RWPE1 (cell line): ENCODE results near the gene SNX11.
"Not testable (repeated sequence)": the region's sequence is repeated elsewhere in the genome, so short reads cannot be mapped to it uniquely, and the experiment has no call there.

ENCODE experiments used
- CTCF ChIA-PET: fragments of 350-600 bp; sonication (Branson Sonifier 250); formaldehyde crosslinking; extraction: SDS; loops from one replicate; lab custom pipeline; 2021; lab: Yijun Ruan, JAX
- POLR2A ChIA-PET: fragments of 400-600 bp; formaldehyde crosslinking; extraction: SDS; loops from one replicate; lab custom pipeline; 2020; ENCODE audit warnings: antibody characterized with exemption; ENCODE audit not compliant: low non-redundant PET; lab: Yijun Ruan, JAX
- DNase-seq: peaks from one replicate; pipeline ENCODE4 v3.0.0; 2012; ENCODE audit warnings: low spot score
- H3K27ac ChIP-seq: fragments of 450-650 bp; 2 replicates; pipeline ENCODE4 v1.5.1; 2017
- TF ChIP-seq, protein P1 (sequence below): fragments of 450-650 bp; conservative IDR thresholded peaks from 2 replicates; pipeline ENCODE4 v1.5.1; 2017; ENCODE audit warnings: low read depth, mild to moderate bottlenecking

Gene SNX11

DNA sequence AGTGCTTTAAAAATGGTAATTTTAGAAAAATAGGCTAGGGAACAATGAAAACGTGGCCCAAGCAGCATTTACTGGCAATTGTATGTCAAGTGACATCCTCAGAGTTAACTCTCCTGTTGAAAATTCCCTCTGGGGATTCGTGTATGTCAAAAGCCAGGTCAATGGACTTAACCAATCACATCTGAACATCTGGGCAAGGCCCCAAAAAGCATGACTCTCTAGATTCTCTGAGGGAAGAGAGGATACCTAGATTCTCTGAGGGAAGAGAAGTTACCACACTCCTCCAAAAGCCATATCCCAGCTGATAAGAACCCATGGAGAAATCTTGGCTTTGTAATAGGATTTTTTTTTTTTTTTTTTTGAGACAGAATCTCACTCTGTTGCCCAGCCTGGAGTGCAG, 35.9 kb upstream of the SNX11 start:
- peak overlapping the region; percentile 45; the same call in 1 of the 2 replicates for H3K27ac ChIP-seq
- no peak for DNase-seq
- TF ChIP-seq, protein P1, sequence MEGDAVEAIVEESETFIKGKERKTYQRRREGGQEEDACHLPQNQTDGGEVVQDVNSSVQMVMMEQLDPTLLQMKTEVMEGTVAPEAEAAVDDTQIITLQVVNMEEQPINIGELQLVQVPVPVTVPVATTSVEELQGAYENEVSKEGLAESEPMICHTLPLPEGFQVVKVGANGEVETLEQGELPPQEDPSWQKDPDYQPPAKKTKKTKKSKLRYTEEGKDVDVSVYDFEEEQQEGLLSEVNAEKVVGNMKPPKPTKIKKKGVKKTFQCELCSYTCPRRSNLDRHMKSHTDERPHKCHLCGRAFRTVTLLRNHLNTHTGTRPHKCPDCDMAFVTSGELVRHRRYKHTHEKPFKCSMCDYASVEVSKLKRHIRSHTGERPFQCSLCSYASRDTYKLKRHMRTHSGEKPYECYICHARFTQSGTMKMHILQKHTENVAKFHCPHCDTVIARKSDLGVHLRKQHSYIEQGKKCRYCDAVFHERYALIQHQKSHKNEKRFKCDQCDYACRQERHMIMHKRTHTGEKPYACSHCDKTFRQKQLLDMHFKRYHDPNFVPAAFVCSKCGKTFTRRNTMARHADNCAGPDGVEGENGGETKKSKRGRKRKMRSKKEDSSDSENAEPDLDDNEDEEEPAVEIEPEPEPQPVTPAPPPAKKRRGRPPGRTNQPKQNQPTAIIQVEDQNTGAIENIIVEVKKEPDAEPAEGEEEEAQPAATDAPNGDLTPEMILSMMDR = no peak
- POLR2A ChIA-PET = no interaction called here
- CTCF ChIA-PET = no interaction called here

DNA sequence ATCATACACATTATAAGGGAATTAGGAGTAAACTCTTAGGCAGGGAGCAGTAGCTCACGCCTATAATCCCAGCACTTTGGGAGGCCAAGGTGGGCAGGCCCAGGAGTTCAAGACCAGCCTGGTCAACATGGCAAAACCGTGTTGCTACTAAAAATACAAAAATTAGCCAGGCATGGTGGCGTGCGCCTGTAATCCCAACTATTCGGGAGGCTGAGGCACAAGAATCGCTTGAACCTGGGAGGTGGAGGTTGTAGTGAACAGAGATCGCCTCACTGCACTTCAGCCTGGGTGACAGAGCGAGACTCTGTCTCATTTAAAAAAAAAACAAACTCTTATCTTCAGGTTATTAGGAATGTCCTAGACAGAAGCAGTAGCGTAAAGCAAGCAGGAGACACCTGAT, 34.8 kb upstream of the SNX11 start:
- peak overlapping the region; percentile 45 for H3K27ac ChIP-seq
- DNase-seq, POLR2A ChIA-PET: not testable (repeated sequence)
- CTCF ChIA-PET = interaction anchor here (0.6 to 3.2 kb wide), 2 partner anchors 17 to 47 kb away, joined by 3 to 16 read pairs; no protein-coding TSS in a partner anchor

DNA sequence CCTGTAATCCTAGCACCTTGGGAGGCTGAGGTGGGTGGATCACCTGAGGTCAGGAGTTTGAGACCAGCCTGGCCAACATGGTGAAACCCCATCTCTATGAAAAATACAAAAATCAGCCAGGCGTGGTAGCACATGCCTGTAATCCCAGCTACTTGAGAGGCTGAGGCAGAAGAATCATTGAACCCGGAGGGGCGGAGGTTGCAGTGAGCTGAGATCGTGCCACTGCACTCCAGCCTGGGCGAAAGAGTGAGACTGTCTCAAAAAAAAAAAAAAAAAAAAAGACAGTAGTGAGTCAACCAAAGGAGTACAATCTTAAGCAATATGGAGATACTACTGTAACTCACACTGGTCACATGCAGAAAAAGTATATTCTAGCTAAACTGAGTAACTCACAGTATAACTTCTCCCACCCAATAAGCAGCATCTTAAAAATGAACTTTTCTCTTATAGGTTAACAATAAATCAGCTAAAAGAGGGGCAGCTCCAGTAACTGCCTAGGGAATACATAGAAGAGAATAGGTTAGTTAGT, 33.9 kb upstream of the SNX11 start:
- peak overlapping the region; percentile 71 for H3K27ac ChIP-seq
- CTCF ChIA-PET = interaction anchor here (0.6 to 3.2 kb wide), 3 partner anchors 39 to 47 kb away, joined by 4 to 16 read pairs (median 6); no protein-coding TSS in a partner anchor
- DNase-seq, POLR2A ChIA-PET: not testable (repeated sequence)

DNA sequence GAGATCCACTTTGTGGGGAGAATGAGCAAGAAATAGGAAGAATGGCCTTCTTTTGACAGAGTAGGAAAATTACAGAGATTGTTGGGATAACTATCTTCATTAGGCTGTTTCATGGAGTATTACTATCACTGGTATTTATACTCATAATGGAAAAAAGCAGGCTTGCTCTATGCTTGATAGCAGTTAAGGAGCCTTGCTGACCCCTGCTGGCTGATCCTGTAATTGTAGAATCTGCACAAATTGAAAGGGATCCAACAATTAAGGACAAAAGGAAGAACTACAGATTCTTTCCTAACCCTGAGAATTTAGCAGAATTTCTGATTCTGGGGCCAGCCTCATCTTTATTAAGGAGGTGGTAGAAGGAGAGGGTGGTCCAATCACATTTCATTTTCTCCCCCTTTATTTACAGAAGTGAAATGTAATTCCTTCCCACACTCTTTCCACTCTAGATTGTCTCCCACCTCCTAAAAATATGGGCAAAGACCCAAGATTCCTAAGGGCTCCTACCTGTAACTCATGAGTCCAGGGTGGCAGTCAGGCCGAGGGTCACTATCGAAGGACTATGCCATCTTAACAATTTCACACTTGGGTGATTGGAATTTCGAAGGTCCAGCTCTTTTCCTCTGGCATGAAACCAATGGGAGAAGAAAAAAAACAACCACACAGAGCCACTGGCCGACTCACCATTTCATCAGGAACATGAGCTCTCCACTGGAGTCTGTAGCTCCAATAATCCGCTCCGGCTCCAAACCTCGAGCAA, 33.1 kb upstream of the SNX11 start:
- CTCF ChIA-PET = interaction anchor here (0.6 to 3.2 kb wide), 8 partner anchors 23 to 443 kb away, joined by 3 to 16 read pairs (median 3); no protein-coding TSS in a partner anchor
- peak overlapping the region; percentile 61 for H3K27ac ChIP-seq
- peak; percentile 53 for DNase-seq
- TF ChIP-seq, protein P1 = peak; percentile 86
- POLR2A ChIA-PET = interaction anchor here (1.0 kb wide), 1 partner anchor 30 kb away, joined by 16 read pairs; no protein-coding TSS in a partner anchor

DNA sequence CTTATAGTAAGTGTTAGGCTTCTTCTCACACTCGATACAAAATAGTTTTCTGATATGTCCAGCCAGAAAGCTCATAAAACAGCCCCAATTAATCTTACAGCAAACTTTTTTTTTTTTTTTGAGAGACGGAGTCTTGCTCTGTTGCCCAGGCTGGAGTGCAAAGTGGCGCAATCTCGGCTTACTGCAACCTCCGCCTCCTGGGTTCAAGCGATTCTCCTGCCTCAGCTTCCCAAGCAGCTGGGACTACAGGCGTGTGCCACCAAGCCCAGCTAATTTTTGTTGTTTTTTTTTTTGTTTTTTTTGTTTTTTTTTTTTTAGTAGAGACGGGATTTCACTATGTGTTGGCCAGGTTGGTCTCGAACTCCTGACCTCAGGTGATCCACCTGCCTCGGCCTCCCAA, 30.4 kb upstream of the SNX11 start:
- CTCF ChIA-PET = interaction anchor here (0.7 to 1.3 kb wide), 2 partner anchors 17 to 51 kb away, joined by 4 to 7 read pairs; no protein-coding TSS in a partner anchor
- DNase-seq, POLR2A ChIA-PET: not testable (repeated sequence)
- H3K27ac ChIP-seq = peak overlapping the region; percentile 60

DNA sequence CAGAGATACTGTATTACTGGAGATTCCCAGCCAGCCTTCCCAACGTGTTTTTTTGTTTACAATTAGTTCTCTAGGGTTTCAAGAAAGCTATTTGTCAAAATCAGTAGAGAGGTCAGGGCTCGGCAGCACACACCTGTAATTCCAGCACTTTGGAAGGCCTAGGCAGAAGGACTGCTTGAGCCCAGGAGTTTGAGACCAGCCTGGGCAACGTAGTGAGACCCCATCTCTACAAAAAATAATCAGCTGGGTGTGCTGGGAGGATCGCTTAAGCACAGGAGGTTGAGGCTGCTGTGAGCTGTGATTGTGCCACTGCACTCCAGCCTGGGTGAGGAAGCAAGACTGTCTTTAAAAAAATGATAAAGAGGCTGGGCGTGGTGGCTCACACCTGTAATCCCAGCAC, 25.7 kb upstream of the SNX11 start:
- CTCF ChIA-PET = interaction anchor here (0.6 to 1.2 kb wide), 3 partner anchors 12 to 537 kb away, joined by 3 to 6 read pairs (median 5); no protein-coding TSS in a partner anchor

DNA sequence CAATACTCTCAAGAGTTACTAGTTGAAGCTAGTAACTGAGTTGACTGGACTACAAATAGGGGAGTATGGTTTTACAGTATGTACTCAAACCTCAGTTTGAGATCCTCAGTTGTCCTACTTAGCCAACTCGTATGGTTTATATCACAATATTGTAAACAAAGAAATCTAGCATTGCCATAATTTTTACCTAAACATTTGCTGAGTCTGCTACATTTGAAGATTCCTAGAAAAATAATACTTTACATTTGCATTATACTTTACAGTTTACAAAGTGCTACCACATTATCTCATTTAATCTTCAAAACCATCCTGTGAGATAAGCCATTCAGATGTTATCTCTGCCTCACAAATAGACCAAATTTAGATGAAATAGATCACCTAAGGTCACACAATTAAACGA, 22.6 kb upstream of the SNX11 start:
- TF ChIP-seq, protein P1 = no peak
- ChIA-PET POLR2A (no interaction called here), CTCF (no interaction called here)
- DNase-seq = no peak
- H3K27ac ChIP-seq = no peak overlapping the region; the same call in 1 of the 2 replicates

More for the DNA sequence above, 25.7 kb upstream of the SNX11 start:
- POLR2A ChIA-PET = no interaction called here
- DNase-seq = no peak
- TF ChIP-seq, protein P1 = no peak
- peak overlapping the region; percentile 48 for H3K27ac ChIP-seq
